Activated CD8-positive, alpha-beta memory T cell treated with anti-CD3 and anti-CD28 coated beads for 24 hours (primary cell): ENCODE measurements around the gene SLFN11.
"Not testable (repeated sequence)": the region's sequence is repeated elsewhere in the genome, so short reads cannot be mapped to it uniquely, and the experiment has no call there.

Source experiments
- DNase-seq: peaks from one replicate; pipeline ENCODE4 v3.0.0-alpha.2; 2020

The SLFN11 gene

DNA sequence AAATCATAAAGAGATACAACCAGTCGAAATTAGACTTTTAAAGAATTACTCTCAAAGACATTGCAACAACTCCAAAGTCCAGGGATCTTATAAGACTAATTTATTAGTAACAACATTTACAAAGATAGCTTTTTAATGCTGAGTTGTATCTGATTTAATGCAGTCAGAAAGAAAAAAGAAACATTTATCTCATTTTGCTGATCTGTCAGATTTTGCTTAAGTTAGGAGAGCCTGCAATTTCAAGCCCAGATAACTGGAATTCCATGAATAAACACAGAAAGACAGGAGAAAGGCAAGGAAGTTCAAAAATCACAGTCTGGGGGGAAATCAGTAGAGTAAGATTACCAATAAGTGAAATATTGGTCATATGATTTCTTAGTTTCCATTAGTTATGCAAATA, 22.9 kb downstream of the SLFN11 start:
- no peak for DNase-seq

- DNase-seq: peak; percentile 63
Measured at GRCh38 chr17:35345926-35346771, 27.3 kb downstream of the SLFN11 start.

- no peak for DNase-seq
Measured at GRCh38 chr17:35345445-35345925, 27.9 kb downstream of the SLFN11 start.

GRCh38 chr17:35344262-35344661, 29.2 kb downstream of the SLFN11 start:
- no peak for DNase-seq

DNA sequence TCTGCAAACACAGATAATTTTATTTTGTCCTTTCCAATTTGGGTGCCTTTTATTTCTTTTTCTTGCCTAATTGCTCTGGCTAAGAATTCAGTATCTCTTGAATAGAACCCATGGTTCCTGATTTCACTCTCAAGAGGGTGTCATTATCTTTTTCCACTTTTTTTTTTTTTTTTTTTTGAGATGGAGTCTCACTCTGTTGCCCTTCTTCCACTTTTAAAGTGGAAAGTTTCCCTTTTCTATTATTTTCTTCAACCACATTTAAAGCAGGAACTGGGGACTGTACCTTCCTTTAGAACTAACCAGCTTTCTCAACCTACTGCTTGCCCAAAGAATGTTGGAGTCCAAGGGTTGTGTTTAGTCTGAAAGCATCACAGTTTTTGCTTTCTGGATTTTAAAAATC, 31.1 kb downstream of the SLFN11 start:
- no peak for DNase-seq

- peak; percentile 67 for DNase-seq
Measured at GRCh38 chr17:35341411-35341992, 31.9 kb downstream of the SLFN11 start.

GRCh38 chr17:35338230-35338629, 35.2 kb downstream of the SLFN11 start:
- no peak for DNase-seq

DNA sequence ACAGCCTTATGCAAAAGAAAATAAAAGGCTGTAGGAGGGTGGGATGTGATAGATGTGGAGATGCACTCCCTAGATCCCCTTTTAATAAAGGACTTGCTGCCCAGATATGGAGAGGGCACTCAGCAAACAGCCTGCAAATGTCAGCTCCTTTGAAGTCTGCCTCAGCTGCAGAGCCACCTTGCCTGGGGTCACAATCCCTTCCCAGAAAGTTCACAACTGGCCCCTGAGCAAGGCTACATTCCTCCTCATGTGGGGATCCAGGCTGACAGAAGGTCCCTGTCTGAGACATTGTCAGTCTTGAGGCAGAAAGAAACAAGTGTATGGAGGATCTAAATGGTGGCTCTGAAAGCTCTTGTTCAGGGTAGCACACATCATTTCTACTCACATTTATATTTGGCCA, 36.1 kb downstream of the SLFN11 start:
- DNase-seq: no peak

GRCh38 chr17:35333578-35333977, 39.8 kb downstream of the SLFN11 start:
- not testable (repeated sequence) for DNase-seq

DNA sequence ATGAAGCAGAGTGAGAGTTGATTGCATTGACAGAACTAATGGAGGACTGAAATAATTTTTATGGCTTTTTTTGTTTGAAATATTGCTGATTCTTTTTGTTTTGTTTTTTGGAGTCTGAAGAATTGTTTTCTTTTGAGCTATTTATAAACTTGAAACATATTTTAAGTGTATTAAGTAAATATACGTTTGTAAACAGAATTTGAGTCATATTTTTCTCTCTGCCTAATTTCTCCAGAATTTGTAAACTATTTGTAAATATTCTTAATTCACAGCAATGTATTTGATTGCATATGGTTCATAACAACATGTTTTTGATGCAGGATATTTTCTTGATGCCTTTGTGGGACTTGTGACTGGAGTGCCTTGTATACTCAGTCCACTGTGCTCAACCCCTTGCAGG, 50.7 kb downstream of the SLFN11 start:
- no peak for DNase-seq

DNA sequence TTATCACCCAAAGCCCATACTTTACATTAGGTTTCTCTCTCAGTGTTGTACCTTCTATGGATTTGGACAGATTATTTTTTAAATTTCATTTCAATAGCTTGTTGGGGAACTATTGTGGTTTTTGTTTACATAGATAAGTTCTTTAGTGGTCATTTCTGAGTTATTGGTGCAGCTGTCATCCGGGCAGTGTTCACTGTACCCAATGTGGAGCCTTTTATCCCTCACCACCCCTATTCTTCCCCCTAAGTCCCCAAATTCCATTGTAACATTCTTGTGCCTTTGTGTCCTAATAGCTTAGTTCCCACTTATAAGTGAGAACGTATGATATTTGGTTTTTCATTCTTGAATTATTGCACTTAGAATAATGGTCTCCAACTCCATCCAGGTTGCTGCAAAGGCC, 57.5 kb downstream of the SLFN11 start:
- no peak for DNase-seq

DNA sequence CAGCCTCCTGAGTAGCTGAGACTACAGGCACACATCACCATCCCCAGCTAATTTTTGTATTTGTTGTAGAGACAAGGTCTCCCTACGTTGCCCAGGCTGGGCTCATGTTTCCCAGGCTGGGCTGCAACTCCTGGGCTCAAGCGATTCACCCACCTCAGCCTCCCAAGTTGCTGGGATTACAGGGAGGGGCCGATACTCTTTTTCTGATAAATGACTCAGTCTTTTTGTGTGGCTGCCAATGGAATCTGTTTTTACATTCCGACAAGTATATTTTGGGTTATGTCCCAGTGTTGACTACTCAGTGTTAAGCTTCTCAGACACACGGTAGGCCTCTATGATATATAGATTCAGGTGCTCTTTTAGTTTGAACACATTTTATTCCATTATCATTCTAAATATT, 58.1 kb downstream of the SLFN11 start:
- DNase-seq: no peak

- DNase-seq: no peak
Measured at GRCh38 chr17:35314415-35315216, 58.8 kb downstream of the SLFN11 start.

GRCh38 chr17:35313875-35314409, 59.5 kb downstream of the SLFN11 start:
- peak; percentile 69 for DNase-seq

DNA sequence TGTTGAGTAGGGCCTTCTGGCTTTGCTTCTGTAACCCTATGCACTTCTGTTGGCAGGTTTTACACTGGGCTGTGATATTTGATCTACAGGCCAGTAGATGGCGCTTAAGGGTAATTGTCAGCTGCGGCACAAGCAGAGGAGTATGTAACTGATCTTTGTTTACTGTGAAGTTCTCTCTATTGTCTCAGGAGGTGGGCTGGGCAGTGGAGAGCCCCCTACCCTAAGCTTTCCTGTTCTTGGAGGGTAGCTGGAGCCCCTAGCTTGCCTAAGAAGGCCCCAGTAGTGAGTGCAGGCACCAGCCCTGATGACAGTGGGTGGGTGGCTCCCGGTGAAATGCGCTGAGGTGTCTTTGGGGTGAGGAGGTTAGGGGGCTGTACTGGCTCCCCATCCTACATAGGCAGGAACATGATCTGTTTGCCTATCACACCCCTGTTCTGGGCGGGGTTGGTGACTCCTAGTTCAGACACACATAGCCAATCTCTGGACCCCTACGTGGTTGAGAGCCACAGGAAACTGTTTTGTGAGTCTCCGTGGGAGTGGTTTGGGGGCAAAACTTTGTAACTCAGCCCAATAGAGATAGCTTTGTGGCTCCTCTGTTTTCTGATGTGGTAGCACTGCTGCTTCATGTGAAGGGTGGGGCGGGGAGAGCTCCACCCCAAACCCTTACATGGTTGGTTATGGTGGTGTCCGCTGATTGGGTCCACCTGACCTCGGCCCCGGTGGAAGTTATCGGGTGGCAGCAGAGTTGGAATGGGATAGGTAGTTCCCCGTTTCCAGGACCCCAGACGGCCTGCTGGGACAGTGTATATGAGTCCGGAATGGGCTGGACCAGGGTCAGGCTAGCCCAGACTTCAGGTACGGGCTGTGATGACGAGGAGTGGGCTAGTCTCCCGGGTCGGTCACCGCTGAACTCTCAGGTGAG, 60.4 kb downstream of the SLFN11 start:
- DNase-seq: peak; percentile 88

GRCh38 chr17:35312346-35312745, 61.1 kb downstream of the SLFN11 start:
- no peak for DNase-seq

GRCh38 chr17:35309345-35309744, 64.1 kb downstream of the SLFN11 start:
- DNase-seq: not testable (repeated sequence)
